ENCODE measurements around the gene CAPG.

GRCh38 chr2:85434696-85435095 is 24.5 kb upstream of the CAPG start:
- TF ChIP-seq CTCF (IDR thresholded peaks at IDR 0.05): no peak
- no peak for TF ChIP-seq POLR2A (IDR thresholded peaks at IDR 0.05)
- TF ChIP-seq POLR2AphosphoS5 (IDR thresholded peaks at IDR 0.05): no peak
